ENCODE measurements around the gene ZC3H15.

DNA sequence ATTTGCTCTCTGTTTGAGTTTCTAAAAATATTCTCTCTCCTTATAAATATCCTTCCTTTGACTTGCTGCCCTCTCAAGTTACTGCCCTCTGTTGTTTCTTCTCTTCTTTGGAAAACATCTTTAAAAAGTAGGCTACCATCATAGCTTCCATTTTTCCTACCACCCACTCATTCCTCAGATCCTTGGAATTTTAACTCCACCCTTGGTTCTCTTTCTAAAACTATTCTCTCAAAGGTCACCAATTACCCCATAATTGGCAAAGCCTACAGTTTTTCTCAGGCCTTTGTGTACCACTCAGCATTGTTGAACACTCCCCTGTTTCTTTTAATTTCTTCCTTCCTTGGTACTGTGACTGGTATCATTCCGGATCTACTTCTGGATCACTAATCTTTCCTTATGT is 60.8 kb downstream of the ZC3H15 start:
- TF ChIP-seq CTCF (IDR thresholded peaks at IDR 0.05) (no peak), POLR2A (IDR thresholded peaks at IDR 0.05) (no peak)

Data from heart left ventricle (tissue), 13 donors.